Naive thymus-derived CD8-positive, alpha-beta T cell (primary cell): ENCODE results near the gene PEX7. TPM values are rescaled to one million over a fixed set of nuclear protein-coding genes. Genes with fewer than 3 reads are reported as not detected.
"Not testable (repeated sequence)": the region's sequence is repeated elsewhere in the genome, so short reads cannot be mapped to it uniquely, and the experiment has no call there.

Experiments used
- ATAC-seq, 2 donors: fragments of 150-1000 bp; cut with Tn5 transposase in 1 of 2; sonication (Bioruptor Pico), chemical (Tn5 transposase) in 1 of 2; 1 replicate in 1 of 2; 2 replicates in 1 of 2; pipeline ENCODE4 v1.10.0; 2021; ENCODE audit warnings: mild to moderate bottlenecking in 2 of 2, moderate library complexity in 2 of 2
- POLR2A ChIA-PET: fragments of 350-600 bp; sonication (Branson Sonifier 250); formaldehyde crosslinking; loops from one replicate; lab custom pipeline; 2021; ENCODE audit warnings: antibody characterized with exemption; lab: Charles Lee
- DNase-seq, 10 donors: peaks; one replicate each; pipeline versions ENCODE4 v3.0.0 to v3.0.0-alpha.2; 2020 to 2022
- H3K27ac Mint-ChIP-seq, 10 donors: one replicate each; pipeline ENCODE4 v1.8.0; 2020 to 2022; ENCODE audit warnings: mild to moderate bottlenecking in 10 of 10, mixed read lengths in 10 of 10, moderate library complexity in 4 of 10, inconsistent platforms in 1 of 10
- H3K27me3 Mint-ChIP-seq, 5 donors: one replicate each; pipeline ENCODE4 v1.8.0; 2021 to 2022; ENCODE audit warnings: mixed read lengths in 5 of 5
- H3K36me3 Mint-ChIP-seq, 3 donors: one replicate each; pipeline ENCODE4 v1.8.0; 2020 to 2022; ENCODE audit warnings: mixed read lengths in 3 of 3, mild to moderate bottlenecking in 2 of 3, inconsistent platforms in 1 of 3
- H3K4me1 Mint-ChIP-seq, 4 donors: one replicate each; pipeline ENCODE4 v1.8.0; 2021 to 2022; ENCODE audit warnings: mixed read lengths in 4 of 4
- H3K4me3 Mint-ChIP-seq, 10 donors: one replicate each; pipeline ENCODE4 v1.8.0; 2020 to 2022; ENCODE audit warnings: mild to moderate bottlenecking in 10 of 10, mixed read lengths in 10 of 10, moderate library complexity in 6 of 10, inconsistent platforms in 1 of 10
- H3K9me3 Mint-ChIP-seq, 9 donors: one replicate each; pipeline ENCODE4 v1.8.0; 2020 to 2022; ENCODE audit warnings: mixed read lengths in 9 of 9, mild to moderate bottlenecking in 3 of 9, inconsistent platforms in 1 of 9, moderate library complexity in 1 of 9
- polyA plus RNA-seq, 3 donors: library from polyadenylated mRNA; unstranded; fragments of 300-500 nt; fragmentation: Illumina TruSeq; gene quantifications; one replicate each; pipeline ENCODE4 v1.2.3, GENCODE V29; 2021
- total RNA-seq, 8 experiments: library from RNA in 2 of 8; stranded (reverse) in 2 of 8; gene quantifications; one replicate each; pipeline ENCODE4 v1.2.3 and lab custom pipeline; 2021 to 2026

PEX7 gene
- total and polyA plus RNA-seq, 5 experiments from 2014 or later = 3.0 to 6.9 (median 4.6) TPM

DNA sequence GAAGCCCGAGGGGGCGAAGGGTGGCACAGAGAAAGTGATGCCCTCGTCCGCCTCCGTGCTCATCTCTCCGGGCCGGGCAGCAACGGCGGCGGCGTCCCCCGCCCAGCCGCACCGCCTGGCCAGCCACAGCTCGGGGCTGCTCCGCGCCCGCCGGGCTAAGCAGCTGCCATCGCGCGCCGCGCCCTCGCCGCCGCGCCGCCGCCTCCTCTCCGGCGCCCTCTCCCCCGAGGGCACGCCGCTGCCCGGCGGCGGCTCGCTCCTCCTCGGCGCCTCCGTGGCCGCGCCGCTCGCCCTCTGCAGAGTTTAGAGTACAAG is 30.3 kb upstream of the PEX7 start:
- DNase-seq (peak in 2 of 10 donors; percentile 29 to 53), ATAC-seq (peak; percentile 15 to 35)
- no peaks in the 10 kb centered on the region for H3K27me3 Mint-ChIP-seq
- POLR2A ChIA-PET = interaction anchor here (0.6 to 3.7 kb wide), 22 partner anchors 8 to 940 kb away, joined by 3 to 49 read pairs (median 5); partner anchors contain the start of genes BCLAF1, PDE7B and PEX7
- peaks cover 17 to 45% (median 42%) of the 10 kb centered on the region in 4 donors for H3K4me1 Mint-ChIP-seq
- peak overlapping the region in 9 of 10 donors; percentile 90 to 99 (median 93) for H3K4me3 Mint-ChIP-seq
- H3K36me3 Mint-ChIP-seq = no peaks in the 10 kb centered on the region
- H3K27ac Mint-ChIP-seq = peak overlapping the region in 4 of 10 donors; percentile 90 to 98 (median 94)
- H3K9me3 Mint-ChIP-seq = no peaks in the 10 kb centered on the region

DNA sequence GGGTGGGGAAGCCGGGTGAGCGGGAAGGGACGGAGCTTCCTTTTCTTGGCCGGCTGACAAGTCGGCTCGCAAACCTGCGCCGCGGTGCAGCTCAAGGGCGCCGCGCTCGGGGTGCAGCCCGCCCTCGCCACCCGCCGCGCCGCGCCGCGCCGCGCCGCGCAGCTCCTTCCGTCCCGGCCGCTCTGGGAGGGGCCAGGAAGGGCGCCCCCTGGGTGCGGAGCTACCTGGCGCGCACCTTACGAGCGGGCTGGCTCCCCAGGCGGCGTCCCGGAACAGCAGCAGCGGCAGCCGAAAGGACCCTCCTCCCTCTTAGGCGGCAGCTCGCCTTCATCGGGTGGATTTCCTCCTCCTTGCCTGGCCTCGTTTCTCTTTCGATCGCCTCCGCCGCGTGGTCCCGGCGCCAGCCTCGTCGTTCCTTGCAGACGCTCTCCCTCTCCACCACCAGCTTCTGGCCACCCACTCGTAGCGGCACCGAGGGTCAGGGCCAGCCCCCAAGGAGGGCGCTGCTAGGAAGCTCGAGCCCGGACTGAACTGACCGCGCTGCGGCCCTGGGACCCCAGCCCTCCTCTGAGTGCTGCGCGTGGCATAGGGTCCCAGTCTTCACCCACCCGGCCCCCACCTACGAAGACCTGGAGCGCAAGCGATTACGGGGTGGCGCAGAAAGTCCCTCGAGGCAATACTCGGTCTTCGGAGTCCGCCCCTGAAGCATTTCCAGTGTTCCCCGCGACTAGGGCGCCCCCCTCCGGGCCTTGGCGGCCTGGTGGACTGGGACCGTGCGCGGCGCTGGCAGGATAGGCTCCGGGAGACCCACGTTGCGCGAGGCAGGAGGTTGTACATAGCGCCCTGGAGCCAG is 29.8 kb upstream of the PEX7 start, which contains the start of gene MAP3K5:
TSS of gene MAP3K5 (minus strand) at position 68 of the 853 bp plus-strand sequence. CDS start 320 bp downstream, outside the sequence.
- no peaks in the 10 kb centered on the region for H3K36me3 Mint-ChIP-seq
- peaks cover 0 to 2% (median 0%) of the 10 kb centered on the region in 5 donors for H3K27me3 Mint-ChIP-seq
- ATAC-seq (peak; percentile 79 to 81), DNase-seq (peak; percentile 87 to 97 (median 94))
- H3K4me1 Mint-ChIP-seq = peaks cover 17 to 40% (median 38%) of the 10 kb centered on the region in 4 donors
- peak within 1 kb of the TSS; percentile 89 to 99 (median 92) for H3K4me3 Mint-ChIP-seq
- POLR2A ChIA-PET = interaction anchor here (0.6 to 3.7 kb wide), 22 partner anchors 9 to 941 kb away, joined by 3 to 49 read pairs (median 5); partner anchors contain the start of genes BCLAF1, PDE7B and PEX7
- H3K27ac Mint-ChIP-seq = peak within 1 kb of the TSS; percentile 86 to 98 (median 96)
- H3K9me3 Mint-ChIP-seq = no peaks in the 10 kb centered on the region

DNA sequence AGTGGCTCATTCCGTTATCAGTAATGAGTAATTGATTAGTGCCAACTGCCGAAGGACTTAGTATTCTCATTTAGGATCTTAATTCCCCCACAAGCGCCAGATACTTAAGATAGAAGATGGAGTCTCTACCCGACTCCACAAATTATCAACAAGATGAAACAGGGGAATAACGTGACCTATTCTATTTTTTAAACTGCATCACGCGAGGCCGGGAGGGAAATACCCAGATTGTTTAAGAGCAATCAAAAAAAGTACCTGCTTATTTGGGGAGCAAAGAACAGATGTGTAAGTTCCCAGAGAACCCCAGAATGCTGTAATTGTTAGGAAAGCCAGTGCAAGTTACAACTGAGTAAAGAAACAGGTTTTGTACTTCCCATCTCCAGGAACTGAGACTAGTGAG is 29.0 kb upstream of the PEX7 start:
- peak overlapping the region; percentile 87 to 99 (median 92) for H3K4me3 Mint-ChIP-seq
- H3K4me1 Mint-ChIP-seq = peaks cover 12 to 32% (median 30%) of the 10 kb centered on the region in 4 donors
- H3K9me3 Mint-ChIP-seq = no peaks in the 10 kb centered on the region
- H3K27ac Mint-ChIP-seq = peak overlapping the region; percentile 83 to 98 (median 96)
- H3K36me3 Mint-ChIP-seq = no peaks in the 10 kb centered on the region
- H3K27me3 Mint-ChIP-seq = peaks cover 0 to 2% (median 0%) of the 10 kb centered on the region in 5 donors
- POLR2A ChIA-PET = interaction anchor here (1.0 to 2.3 kb wide), 7 partner anchors 29 to 503 kb away, joined by 4 to 49 read pairs (median 21); partner anchors contain the start of genes BCLAF1 and PEX7
- DNase-seq (peak in 1 of 10 donors; percentile 4), ATAC-seq (no peak)

DNA sequence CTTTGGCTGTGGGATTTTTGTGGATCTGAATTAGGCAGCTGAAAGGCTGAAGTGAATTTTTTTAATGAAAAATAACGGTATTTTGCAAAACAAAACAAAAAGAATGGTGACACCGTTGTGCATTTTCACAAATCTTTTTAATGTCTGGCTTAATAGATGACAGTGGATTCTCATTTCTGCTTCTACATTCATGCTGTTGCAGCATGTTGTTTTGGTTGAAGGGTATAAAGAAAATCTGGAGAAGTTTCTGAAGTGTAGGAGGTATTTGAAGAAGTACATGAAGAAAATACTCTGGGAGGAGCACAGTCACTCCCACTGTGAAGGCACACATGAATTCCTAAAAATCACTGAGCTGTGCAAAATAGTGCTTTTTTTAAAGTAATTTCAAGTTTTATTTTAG is 27.0 kb upstream of the PEX7 start:
- Mint-ChIP-seq H3K4me3 (no peak overlapping the region), H3K9me3 (no peaks in the 10 kb centered on the region), H3K27me3 (peaks cover 0 to 2% (median 0%) of the 10 kb centered on the region in 5 donors), H3K4me1 (peaks cover 8 to 18% (median 15%) of the 10 kb centered on the region in 4 donors), H3K27ac (no peak overlapping the region), H3K36me3 (no peaks in the 10 kb centered on the region)
- no peak for ATAC-seq
- no peak for DNase-seq
- POLR2A ChIA-PET = no interaction called here

DNA sequence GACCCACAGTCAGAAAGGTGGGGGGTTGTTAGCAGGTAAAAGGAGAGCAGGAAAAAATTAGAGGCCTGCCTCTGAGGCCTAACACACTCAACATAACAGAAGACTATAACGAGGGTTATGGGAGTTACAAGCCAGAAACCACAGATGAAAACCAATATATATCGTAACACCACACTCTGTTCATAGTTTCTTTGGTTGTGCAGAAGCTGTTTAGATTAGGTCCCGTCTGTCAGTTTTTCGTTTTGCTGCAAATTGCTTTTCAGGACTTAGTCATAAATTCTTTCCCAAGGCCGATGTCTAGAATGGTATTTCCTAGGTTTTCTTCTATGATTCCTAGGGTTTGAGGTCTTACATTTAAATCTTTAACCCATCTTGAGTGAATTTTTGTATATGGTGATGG is 26.4 kb upstream of the PEX7 start:
- no peaks in the 10 kb centered on the region for H3K9me3 Mint-ChIP-seq
- H3K27ac Mint-ChIP-seq = no peak overlapping the region
- peaks cover 0 to 2% (median 0%) of the 10 kb centered on the region in 5 donors for H3K27me3 Mint-ChIP-seq
- no peak overlapping the region for H3K4me3 Mint-ChIP-seq
- POLR2A ChIA-PET = no interaction called here
- DNase-seq (no peak), ATAC-seq (no peak)
- H3K36me3 Mint-ChIP-seq = no peaks in the 10 kb centered on the region
- H3K4me1 Mint-ChIP-seq = peaks cover 8 to 12% (median 10%) of the 10 kb centered on the region in 4 donors

DNA sequence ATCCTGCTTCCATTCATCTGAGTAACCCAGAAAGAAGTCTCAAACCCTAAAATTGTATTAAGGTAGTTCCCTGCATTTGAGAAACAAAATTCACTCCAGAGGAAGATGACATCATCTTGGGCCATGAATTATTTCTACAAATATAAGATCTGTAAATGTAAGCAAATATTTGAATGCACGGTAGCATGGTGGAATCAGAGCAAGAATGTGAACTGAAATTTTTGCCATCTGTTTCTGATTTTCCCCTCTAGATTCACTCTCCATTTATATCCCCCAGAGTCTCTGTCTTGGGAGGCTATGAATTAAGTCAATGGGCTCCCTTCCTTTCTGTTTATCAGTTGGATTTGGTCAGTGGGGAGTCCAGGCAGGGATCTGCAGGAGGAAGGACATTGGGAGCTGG is 24.3 kb upstream of the PEX7 start:
- DNase-seq (no peak), ATAC-seq (no peak)
- Mint-ChIP-seq H3K27ac (no peak overlapping the region), H3K9me3 (no peaks in the 10 kb centered on the region), H3K4me1 (peaks cover 3 to 5% (median 5%) of the 10 kb centered on the region in 4 donors), H3K4me3 (no peak overlapping the region), H3K27me3 (peaks cover 0 to 9% (median 2%) of the 10 kb centered on the region in 5 donors), H3K36me3 (no peaks in the 10 kb centered on the region)
- POLR2A ChIA-PET = interaction anchor here (0.7 to 1.0 kb wide), 2 partner anchors 58 to 154 kb away, joined by 3 read pairs; no protein-coding TSS in a partner anchor

DNA sequence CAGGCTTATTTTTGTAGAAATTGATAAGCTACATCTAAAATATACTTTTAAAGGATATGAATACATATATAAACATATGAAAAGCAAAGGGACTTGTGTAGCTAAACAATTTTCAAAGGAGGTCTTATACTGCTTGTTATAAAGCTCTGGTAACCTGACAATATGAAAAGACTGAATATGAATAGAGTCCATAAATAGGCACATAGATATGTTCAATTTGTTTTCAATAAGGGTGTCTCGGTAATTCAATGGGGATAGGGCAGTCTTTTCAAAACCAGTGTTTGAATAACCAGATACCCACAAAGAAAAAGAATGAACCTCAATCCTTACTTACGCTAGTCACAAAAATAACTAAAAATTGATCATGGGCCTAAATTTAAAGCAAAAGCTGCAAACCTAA is 20.8 kb upstream of the PEX7 start:
- Mint-ChIP-seq H3K4me1 (no peaks in the 10 kb centered on the region), H3K9me3 (no peaks in the 10 kb centered on the region), H3K4me3 (no peak overlapping the region), H3K27me3 (peaks cover 0 to 9% (median 2%) of the 10 kb centered on the region in 5 donors), H3K36me3 (no peaks in the 10 kb centered on the region), H3K27ac (no peak overlapping the region)
- POLR2A ChIA-PET = no interaction called here
- ATAC-seq = no peak
- no peak for DNase-seq

DNA sequence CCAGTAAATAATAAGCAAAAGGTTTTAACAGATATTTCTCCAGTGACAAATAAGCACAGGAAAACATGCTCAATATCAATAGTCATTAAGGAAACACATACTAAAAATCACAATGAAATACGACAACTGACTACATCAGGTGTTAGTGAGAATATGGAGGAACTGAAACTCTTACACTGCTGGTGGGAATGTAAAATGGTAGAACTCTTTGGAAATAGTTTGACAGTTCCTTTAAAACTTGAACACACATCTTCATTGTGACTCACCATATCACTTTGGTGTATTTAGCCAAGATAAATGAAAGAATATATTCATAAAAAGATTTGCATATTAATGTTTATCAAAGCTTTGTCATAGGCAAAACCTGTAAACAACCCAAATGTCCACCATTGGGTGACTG is 18.8 kb upstream of the PEX7 start:
- H3K4me1 Mint-ChIP-seq = no peaks in the 10 kb centered on the region
- H3K4me3 Mint-ChIP-seq = no peak overlapping the region
- no peak overlapping the region for H3K27ac Mint-ChIP-seq
- POLR2A ChIA-PET = no interaction called here
- no peaks in the 10 kb centered on the region for H3K9me3 Mint-ChIP-seq
- DNase-seq (no peak), ATAC-seq (no peak)
- H3K27me3 Mint-ChIP-seq = peaks cover 0 to 9% (median 0%) of the 10 kb centered on the region in 5 donors
- no peaks in the 10 kb centered on the region for H3K36me3 Mint-ChIP-seq

DNA sequence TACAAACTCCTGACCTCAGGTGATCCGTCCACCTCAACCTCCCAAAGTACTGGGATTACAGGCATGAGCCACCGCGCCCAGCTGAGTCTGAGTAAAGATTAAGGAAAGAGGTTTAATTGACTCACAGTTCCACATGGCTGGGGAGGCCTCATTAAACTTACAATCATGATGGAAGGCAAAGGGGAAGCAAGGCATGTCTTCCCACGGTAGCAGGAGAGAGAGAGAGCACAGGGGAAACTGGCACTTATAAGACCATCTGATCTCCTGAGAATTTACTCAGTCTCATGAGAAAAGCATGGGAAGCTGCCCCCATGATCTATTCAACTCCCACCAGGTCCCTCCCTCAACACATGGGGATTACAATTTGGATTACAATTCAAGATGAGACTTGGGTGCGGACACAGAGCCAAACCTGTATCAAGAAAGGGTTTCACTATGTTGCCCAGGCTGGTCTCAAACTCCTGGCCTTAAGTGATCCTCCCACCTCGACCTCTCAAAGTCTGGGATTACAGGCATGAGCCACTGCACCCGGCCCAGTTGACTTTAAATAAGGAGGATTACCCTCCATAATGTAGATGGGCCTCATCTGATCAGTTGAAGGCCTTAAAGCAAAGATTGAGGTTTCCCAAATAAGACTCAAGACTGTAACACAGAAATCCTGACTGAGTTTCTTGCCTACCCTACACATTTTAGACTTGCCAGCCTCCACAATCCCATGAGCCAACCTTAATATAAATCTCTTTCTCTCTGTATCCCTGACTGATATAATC is 13.1 kb upstream of the PEX7 start:
- ATAC-seq = no peak
- Mint-ChIP-seq H3K27ac (peak overlapping the region in 1 of 10 donors; percentile 50), H3K4me3 (no peak overlapping the region), H3K4me1 (peaks cover 0 to 2% (median 0%) of the 10 kb centered on the region in 4 donors), H3K27me3 (no peaks in the 10 kb centered on the region), H3K36me3 (no peaks in the 10 kb centered on the region), H3K9me3 (no peaks in the 10 kb centered on the region)
- no peak for DNase-seq
- POLR2A ChIA-PET = no interaction called here

DNA sequence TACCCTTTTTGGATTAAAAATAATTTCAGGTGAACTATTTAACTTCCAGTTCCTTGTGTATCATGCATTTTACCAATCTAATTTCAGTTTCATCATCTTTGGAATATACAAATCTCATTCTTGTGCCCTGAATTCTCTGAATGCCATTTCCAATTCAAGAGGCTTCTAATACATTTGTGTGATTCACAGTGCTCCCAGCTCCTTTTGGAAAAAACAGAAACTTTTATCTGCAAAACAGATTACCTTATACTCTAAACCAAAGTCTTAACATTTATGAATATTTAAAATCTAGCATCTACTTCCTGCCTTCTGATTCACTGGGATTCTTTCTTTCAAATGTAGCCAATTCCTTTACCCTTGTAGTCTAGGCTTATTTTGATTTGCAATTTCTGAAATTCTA is 11.1 kb upstream of the PEX7 start:
- no peak for ATAC-seq
- POLR2A ChIA-PET = interaction anchor here (0.6 kb wide), 1 partner anchor 25 kb away, joined by 3 read pairs; no protein-coding TSS in a partner anchor
- Mint-ChIP-seq H3K27ac (peak overlapping the region in 1 of 10 donors; percentile 26), H3K9me3 (peaks cover 0 to 2% (median 0%) of the 10 kb centered on the region in 9 donors), H3K4me1 (peaks cover 0 to 2% (median 0%) of the 10 kb centered on the region in 4 donors), H3K36me3 (peaks cover 0 to 1% (median 0%) of the 10 kb centered on the region in 3 donors), H3K4me3 (no peak overlapping the region), H3K27me3 (no peaks in the 10 kb centered on the region)
- DNase-seq = no peak

DNA sequence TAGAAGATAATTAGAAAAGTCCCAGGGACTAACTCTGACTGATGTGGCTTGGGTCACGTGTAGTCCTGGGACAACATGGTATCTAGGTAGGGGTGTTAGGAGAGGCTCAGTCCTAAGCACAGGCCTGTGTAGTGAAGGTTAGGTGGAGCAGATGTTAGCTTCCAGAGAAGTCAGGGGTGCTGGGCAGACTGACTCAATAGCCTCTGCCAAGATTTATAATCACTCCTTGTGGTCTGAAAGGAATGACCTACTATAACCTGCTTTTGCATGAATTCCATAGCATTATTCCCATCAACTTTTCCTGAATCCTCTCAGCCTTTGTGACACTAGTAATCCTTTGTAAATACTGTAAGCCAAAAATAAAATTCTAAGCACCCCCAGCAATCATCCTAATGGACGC is 10.2 kb upstream of the PEX7 start:
- peaks cover 0 to 2% (median 0%) of the 10 kb centered on the region in 9 donors for H3K9me3 Mint-ChIP-seq
- H3K4me1 Mint-ChIP-seq = peaks cover 0 to 2% (median 0%) of the 10 kb centered on the region in 4 donors
- ATAC-seq = no peak
- no peak overlapping the region for H3K27ac Mint-ChIP-seq
- peaks cover 0 to 2% (median 2%) of the 10 kb centered on the region in 5 donors for H3K27me3 Mint-ChIP-seq
- POLR2A ChIA-PET = interaction anchor here (0.6 kb wide), 1 partner anchor 26 kb away, joined by 3 read pairs; no protein-coding TSS in a partner anchor
- H3K36me3 Mint-ChIP-seq = peaks cover 0 to 1% (median 0%) of the 10 kb centered on the region in 3 donors
- no peak for DNase-seq
- H3K4me3 Mint-ChIP-seq = no peak overlapping the region

DNA sequence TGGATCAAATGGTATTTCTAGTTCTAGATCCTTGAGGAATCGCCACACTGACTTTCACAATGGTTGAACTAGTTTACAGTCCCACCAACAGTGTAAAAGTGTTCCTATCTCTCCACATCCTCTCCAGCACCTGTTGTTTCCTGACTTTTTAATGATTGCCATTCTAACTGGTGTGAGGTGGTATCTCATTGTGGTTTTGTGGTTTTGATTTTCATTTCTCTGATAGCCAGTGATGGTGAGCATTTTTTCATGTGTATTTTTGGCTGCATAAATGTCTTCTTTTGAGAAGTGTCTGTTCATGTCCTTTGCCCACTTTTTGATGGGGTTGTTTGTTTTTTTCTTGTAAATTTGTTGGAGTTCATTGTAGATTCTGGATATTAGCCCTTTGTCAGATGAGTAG is 6.8 kb upstream of the PEX7 start:
- H3K27ac Mint-ChIP-seq, H3K36me3 Mint-ChIP-seq, H3K9me3 Mint-ChIP-seq, POLR2A ChIA-PET, H3K27me3 Mint-ChIP-seq, ATAC-seq, H3K4me1 Mint-ChIP-seq, DNase-seq, H3K4me3 Mint-ChIP-seq: not testable (repeated sequence)
